ENCODE data around the gene AARSD1.
A peak's percentile ranks its signal among the peaks of the same experiment; 100 is the strongest.
"Not testable (repeated sequence)": the region's sequence is repeated elsewhere in the genome, so short reads cannot be mapped to it uniquely, and the experiment has no call there.

The AARSD1 gene

GRCh38 chr17:42964161-42964932, at the start of gene AARSD1:
TSS of gene AARSD1 (minus strand) at chr17:42964454. CDS start at chr17:42964440, 14 bp downstream.
- DNase-seq (ENCODE audit: low spot score) = peak; percentile 97

- peak; percentile 21 for DNase-seq (ENCODE audit: low spot score)
These were observed 49.0 kb upstream of the AARSD1 start for GRCh38 chr17:43013296-43013695.

DNA sequence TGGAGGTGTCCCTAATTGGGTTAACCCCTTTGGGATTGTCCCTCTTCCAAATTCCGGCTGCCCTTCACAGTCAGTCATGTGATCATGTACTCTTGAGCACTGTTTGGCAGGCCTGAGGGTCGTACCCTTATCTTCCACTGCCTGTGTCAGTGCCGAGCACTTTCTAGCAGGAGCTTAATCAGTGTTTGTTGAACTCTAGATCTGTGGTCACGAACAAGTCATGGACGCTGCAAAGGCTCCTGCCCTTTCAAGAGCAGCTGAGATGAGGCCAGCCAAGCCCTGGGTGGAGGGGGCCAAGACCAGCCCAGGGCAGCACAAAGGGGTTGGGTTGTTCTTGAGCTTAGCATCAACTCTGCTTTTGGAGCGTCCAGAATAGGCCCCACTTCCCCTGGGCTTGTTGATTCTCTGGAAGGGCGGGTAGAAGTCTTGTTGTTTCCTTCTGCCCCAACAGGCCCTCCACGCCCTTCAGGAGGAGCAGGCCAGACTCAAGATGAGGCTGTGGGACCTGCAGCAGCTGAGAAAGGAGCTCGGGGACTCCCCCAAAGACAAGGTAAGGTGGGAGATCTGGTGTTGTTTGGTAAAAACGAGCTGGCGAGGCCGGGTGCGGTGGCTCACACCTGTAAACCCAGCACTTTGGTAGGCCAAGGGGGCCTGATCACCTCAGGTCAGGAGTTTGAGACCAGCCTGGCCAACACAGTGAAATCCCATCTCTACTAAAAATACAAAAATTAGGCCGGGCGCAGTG, 47.6 kb upstream of the AARSD1 start:
- peak; percentile 30 for DNase-seq (ENCODE audit: low spot score)

- no peak for DNase-seq (ENCODE audit: low spot score)
These were observed 46.5 kb upstream of the AARSD1 start for GRCh38 chr17:43010667-43011308.

GRCh38 chr17:43006639-43007551, 42.6 kb upstream of the AARSD1 start, which contains the start of gene IFI35:
TSS of gene IFI35 (plus strand) at chr17:43006784. CDS start at chr17:43006948, 164 bp downstream.
- peak; percentile 89 for DNase-seq (ENCODE audit: low spot score)

DNA sequence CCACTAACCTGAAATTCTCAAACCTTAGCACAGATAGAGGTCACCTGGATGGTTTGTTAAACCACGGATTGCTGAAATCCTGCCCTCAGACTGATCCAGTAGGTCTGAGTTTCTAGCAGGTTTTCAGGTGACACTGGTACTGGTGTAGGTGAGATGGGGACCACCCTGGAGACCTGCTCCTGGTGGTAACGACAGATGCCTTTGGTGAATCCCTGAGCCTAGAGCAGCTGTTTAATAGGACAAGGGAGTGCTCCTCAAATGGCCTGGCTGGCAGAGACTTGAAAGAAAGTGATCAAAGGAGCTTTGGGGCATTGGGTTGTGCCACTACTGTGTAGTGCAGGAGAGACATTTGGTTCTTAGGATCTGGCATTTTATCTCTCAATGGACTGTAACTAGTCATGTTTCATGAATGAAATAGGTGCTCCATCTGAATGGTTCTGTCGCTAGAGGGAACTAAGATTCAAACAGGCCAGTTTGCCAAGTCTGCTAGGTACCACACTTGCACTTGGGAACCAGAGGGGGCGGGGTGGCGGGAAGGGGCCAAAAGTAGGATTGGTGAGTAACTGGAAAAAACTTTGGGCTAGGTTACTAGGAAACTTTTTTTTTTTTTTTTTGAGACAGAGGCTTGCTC, 39.4 kb upstream of the AARSD1 start:
- peak; percentile 30 for DNase-seq (ENCODE audit: low spot score)

DNA sequence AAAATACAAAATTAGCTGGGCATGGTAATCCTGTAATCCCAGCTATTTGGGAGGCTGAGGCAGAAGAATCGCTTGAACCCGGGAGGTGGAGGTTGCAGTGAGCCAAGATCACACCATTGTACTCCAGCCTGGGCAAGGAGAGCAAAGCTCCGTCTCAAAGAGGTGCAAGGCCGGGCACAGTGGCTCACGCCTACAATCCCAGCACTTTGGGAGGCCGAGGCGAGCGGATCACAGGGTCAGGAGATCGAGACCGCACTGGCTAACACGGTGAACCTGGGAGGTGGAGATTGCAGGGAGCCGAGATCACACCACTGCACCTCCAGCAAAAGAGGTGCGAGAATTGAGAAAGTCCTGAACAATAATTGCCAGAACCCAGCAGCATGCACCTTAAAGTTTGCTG, 36.6 kb upstream of the AARSD1 start:
- not testable (repeated sequence) for DNase-seq (ENCODE audit: low spot score)

DNA sequence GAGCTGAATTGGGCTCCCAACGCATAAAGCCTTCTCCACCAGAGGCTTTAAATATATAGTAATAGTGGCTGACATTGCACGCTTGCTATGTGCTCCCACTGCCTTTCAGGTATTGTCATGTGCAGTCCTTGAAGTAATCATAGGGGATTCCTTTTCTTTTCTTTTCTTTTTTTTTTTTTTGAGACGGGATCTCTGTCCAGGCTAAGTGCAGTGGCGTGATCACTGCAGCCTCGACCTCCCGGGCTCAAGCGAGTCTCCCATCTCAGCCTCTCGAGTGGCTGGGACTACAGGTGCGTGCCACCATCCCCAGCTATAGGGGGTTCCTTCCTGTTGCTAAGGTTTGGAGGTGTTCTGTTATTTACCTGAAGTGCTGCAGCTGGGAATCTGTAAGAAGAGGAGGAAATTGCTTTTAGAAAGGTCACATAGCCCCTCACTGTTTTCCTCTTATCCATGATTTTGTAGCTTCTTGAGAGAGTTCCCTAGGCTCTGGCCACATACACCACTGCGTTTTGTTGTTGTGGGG, 34.8 kb upstream of the AARSD1 start:
- no peak for DNase-seq (ENCODE audit: low spot score)

DNA sequence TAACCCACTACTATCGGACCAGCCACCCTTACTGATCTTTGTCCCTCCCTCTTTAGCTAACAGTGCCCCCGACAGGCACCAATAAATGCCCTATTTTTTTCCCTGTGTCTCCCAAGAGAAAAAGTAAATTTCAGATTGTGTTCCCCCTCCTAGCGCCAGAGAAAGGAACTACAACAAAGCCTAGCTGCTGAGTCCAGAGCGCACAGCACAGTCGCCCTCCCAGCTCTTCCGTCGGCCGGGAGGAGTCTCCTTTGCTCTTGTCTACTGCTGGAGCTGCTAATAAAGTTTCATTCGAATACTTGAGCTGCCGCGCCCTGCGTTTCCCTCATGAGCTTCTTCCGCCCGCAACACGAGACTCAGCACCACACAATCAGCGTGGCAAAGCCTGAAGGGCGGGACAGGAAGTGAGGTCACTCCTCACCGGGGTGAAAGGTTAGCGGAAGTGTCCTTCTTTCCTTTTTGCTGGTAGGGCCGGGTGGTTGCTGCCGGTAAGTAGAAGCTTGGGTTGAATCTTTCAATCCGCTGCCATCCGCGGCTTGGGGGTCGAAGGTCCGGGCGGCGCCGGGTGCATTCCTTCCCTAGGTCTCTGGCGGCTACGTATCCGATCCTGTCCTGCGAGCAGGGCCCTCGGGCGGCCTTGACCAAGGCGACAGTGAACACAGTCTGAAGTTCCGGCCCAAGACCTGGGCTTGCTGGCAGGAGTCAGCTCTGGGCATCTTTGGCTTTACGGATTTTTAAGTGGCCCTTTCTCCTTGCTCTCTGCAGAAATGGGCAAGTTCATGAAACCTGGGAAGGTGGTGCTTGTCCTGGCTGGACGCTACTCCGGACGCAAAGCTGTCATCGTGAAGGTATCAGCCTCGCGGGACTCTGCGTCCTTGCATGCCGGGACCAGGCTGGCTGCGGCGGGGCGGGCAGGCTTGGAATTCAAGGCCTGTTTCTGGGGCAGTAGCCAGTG, 34.0 kb upstream of the AARSD1 start, which contains the start of gene RPL27:
Gene RPL27, plus strand, starts transcription at position 436 of the 955 bp plus-strand sequence. Its CDS starts 332 bp downstream, at position 768.
- DNase-seq (ENCODE audit: low spot score) = peak; percentile 96

DNA sequence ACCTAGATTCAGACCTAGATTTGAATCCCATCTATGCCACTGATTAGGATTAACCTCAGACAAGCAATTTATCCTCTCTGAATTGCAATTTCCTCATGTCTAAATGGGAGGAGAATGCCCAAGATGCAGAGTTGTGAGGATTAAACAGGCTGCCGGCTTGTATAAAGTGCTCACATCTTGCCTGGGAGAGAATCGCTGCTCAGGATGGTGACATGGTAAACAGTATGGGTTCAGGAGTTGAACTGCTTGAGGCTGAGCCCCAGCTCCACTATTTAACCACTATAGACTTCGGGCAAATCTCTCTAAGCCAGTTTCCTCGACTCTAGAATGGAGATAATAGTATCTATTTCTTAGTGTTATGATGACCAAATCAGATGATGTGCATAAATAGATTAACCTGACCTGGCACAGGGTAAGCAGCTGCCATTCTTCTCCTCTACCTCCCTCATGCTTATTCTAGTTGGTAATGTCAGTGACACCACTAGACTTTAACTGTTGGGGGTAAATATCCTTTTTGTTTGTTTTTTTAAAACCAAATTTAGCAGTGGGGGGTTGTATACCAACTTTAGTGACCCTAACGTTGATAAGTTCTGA, 33.2 kb upstream of the AARSD1 start:
- peak; percentile 53 for DNase-seq (ENCODE audit: low spot score)

- DNase-seq (ENCODE audit: low spot score) = not testable (repeated sequence)
These were observed 29.7 kb upstream of the AARSD1 start for GRCh38 chr17:42993913-42994312.

DNA sequence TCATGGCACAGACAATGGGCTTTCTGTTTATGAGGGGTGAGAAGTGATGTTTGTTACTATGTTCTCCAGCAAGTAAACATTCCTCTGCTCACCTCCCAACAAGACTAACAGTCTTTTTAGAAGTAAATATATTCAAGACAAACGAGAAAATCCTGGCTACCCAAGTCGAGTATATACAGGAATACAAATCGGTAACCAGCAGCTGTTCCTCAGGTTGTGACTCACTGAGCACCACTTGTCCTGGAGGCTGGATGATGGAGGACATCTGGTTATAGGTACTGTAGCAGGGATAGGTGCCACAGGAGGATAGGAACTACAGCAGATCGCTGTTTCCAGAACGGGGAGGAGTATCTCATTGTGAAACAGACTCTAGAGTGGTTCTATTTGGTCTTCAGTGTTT, 28.6 kb upstream of the AARSD1 start:
- DNase-seq (ENCODE audit: low spot score) = no peak

GRCh38 chr17:42991471-42991870, 27.2 kb upstream of the AARSD1 start:
- DNase-seq (ENCODE audit: low spot score) = no peak

DNA sequence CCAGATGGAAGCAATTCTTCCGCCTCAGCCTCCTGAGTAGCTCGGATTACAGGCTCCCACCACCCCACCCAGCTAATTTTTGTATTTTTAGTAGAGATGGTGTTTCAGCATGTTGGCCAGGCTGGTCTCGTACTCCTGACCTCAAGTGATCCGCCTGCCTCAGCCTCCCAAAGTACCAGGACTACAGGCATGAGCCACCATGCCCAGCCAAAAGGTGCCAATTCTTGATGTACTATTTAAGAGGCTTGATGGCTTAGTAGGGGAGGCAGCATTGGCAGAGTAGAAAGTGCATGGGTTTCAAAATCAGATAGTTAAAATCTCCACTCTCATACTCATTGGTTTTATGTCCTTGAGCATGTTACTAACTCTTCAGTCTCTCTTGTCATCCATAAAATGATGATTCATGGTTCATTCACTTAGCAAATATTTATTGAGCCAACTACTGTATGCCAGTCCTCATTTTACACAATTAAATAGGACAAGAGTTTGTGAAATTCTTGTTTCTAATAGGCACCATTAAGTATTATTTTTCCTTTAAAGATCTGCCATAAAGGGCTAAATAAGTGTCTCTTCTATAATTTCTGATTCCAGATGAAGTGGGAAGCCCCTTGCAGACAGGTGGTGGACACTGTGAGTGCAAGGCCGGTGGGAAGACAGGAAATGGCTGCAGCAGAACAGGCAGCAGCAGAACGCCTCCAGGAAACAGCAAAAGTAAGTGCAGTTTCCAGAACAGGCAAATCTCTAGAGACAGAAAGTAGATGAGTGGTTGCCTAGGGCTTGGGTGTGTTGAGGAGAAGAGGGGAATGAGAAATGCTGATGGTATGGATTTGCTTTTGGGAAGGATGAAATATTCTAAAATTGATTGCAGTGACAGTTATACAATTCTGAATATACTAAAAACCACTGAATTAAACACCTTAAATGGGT, 25.7 kb upstream of the AARSD1 start:
- DNase-seq (ENCODE audit: low spot score) = no peak

GRCh38 chr17:42989141-42989540, 24.9 kb upstream of the AARSD1 start:
- DNase-seq (ENCODE audit: low spot score) = no peak

- no peak for DNase-seq (ENCODE audit: low spot score)
These were observed 21.0 kb upstream of the AARSD1 start for GRCh38 chr17:42985225-42985624.

- no peak for DNase-seq (ENCODE audit: low spot score)
These were observed 18.0 kb upstream of the AARSD1 start for GRCh38 chr17:42982266-42982665.

- peak; percentile 87 for DNase-seq (ENCODE audit: low spot score)
These were observed 16.6 kb upstream of the AARSD1 start for GRCh38 chr17:42980766-42981397.

Data from D341Med (cell line).